IMR-90 (cell line): Measurements from ENCODE around the gene XIRP1. TPM values are rescaled to one million over a fixed set of nuclear protein-coding genes. Genes with fewer than 3 reads are reported as not detected.

Experiments
- ATAC-seq: fragments of 200-7000 bp; cut with Tn5 transposase; 2 replicates; pipeline ENCODE4 v1.9.1; 2020; ENCODE audit warnings: low read depth, mild to moderate bottlenecking, moderate library complexity
- BruUV-seq: library from RNA; stranded (reverse); fragments of 400-500 nt; replicated peaks from 2 replicates; lab custom pipeline; 2021; lab: Mats Ljungman, UMichigan
- CTCF ChIA-PET: fragments of 300-600 bp; formaldehyde crosslinking; extraction: SDS; loops from one replicate; lab custom pipeline; 2021; ENCODE audit warnings: antibody characterized with exemption; lab: Yijun Ruan, JAX
- POLR2A ChIA-PET: fragments of 300-600 bp; sonication (Branson Sonifier 250); formaldehyde crosslinking; loops from one replicate; lab custom pipeline; 2022; ENCODE audit warnings: antibody characterized with exemption; ENCODE audit not compliant: unreplicated experiment; lab: Charles Lee
- DNase-seq: peaks from one replicate; pipeline ENCODE4 v3.0.0; 2013
- H2AFZ ChIP-seq: replicated peaks from 2 replicates; pipeline ENCODE3; 2013; ENCODE audit warnings: low read length, mild to moderate bottlenecking; ENCODE audit not compliant: poor library complexity
- H2AK5ac ChIP-seq: 2 replicates; pipeline ENCODE4 v1.6.1; 2013; ENCODE audit warnings: low read depth, low read length, inconsistent platforms
- H2AK9ac ChIP-seq: replicated peaks from 2 replicates; pipeline ENCODE3; 2013; ENCODE audit warnings: mild to moderate bottlenecking, low read depth, low read length, moderate library complexity; ENCODE audit not compliant: poor library complexity
- H2BK120ac ChIP-seq: 2 replicates; pipeline ENCODE4 v1.6.1; 2013; ENCODE audit warnings: low read depth, low read length, inconsistent platforms
- H2BK15ac ChIP-seq: 3 replicates; pipeline ENCODE4 v1.6.1; 2013; ENCODE audit warnings: low read depth, low read length, inconsistent platforms
- H2BK20ac ChIP-seq: 2 replicates; pipeline ENCODE4 v1.6.1; 2013; ENCODE audit warnings: low read depth, mild to moderate bottlenecking, inconsistent platforms, low read length, moderate library complexity
- H2BK5ac ChIP-seq: 2 replicates; pipeline ENCODE4 v1.6.1; 2013; ENCODE audit warnings: mild to moderate bottlenecking, low read depth, low read length, inconsistent platforms; ENCODE audit not compliant: poor library complexity, severe bottlenecking
- H3K14ac ChIP-seq: replicated peaks from 2 replicates; pipeline ENCODE4 v1.6.1; 2013; ENCODE audit warnings: low read depth, low read length, inconsistent platforms
- H3K18ac ChIP-seq: 2 replicates; pipeline ENCODE4 v1.6.1; 2013; ENCODE audit warnings: low read depth, low read length, control low read depth
- H3K23ac ChIP-seq: 2 replicates; pipeline ENCODE4 v1.6.1; 2013; ENCODE audit warnings: low read depth, low read length, inconsistent platforms
- H3K27ac ChIP-seq: 2 replicates; pipeline ENCODE4 v1.5.1; 2013; ENCODE audit warnings: mild to moderate bottlenecking, control low read depth, low read length; ENCODE audit not compliant: insufficient read depth
- H3K27me3 ChIP-seq: 2 replicates; pipeline ENCODE4 v1.6.1; 2013; ENCODE audit warnings: low read length; ENCODE audit not compliant: control insufficient read depth, insufficient read depth
- H3K36me3 ChIP-seq: 2 replicates; pipeline ENCODE4 v1.6.1; 2013; ENCODE audit warnings: low read length, mixed read lengths; ENCODE audit not compliant: control insufficient read depth, insufficient read depth
- H3K4ac ChIP-seq: 2 replicates; pipeline ENCODE4 v1.6.1; 2013; ENCODE audit warnings: low read depth, low read length, inconsistent platforms
- H3K4me1 ChIP-seq: 2 replicates; pipeline ENCODE4 v1.6.1; 2013; ENCODE audit warnings: low read length, mixed read lengths; ENCODE audit not compliant: control insufficient read depth, insufficient read depth
- H3K4me2 ChIP-seq: 2 replicates; pipeline ENCODE4 v1.6.1; 2013; ENCODE audit warnings: low read depth, mild to moderate bottlenecking, control low read depth, low read length, moderate library complexity
- H3K4me3 ChIP-seq: 2 replicates; pipeline ENCODE4 v1.5.1; 2013; ENCODE audit warnings: low read depth, mild to moderate bottlenecking, control low read depth, low read length, moderate library complexity; ENCODE audit not compliant: insufficient read depth
- H3K56ac ChIP-seq: 2 replicates; pipeline ENCODE4 v1.6.1; 2013; ENCODE audit warnings: low read length, inconsistent platforms; ENCODE audit not compliant: insufficient read depth; ENCODE audit errors: extremely low read depth
- H3K79me1 ChIP-seq, 2 experiments: 2 replicates each; pipeline ENCODE4 v1.6.1; 2013; ENCODE audit warnings: low read length in 2 of 2, inconsistent platforms in 1 of 2, low read depth in 1 of 2
- H3K9ac ChIP-seq: 2 replicates; pipeline ENCODE4 v1.6.1; 2013; ENCODE audit warnings: low read depth, low read length, control low read depth
- H3K9me1 ChIP-seq: 2 replicates; pipeline ENCODE4 v1.6.1; 2013; ENCODE audit warnings: low read length, inconsistent platforms; ENCODE audit not compliant: insufficient read depth
- H3K9me3 ChIP-seq: 2 replicates; pipeline ENCODE4 v1.6.1; 2013; ENCODE audit warnings: low read length; ENCODE audit not compliant: control insufficient read depth, insufficient read depth
- H4K20me1 ChIP-seq: 2 replicates; pipeline ENCODE4 v1.6.1; 2013; ENCODE audit warnings: low read length, inconsistent platforms; ENCODE audit not compliant: insufficient read depth
- H4K5ac ChIP-seq: 2 replicates; pipeline ENCODE4 v1.6.1; 2013; ENCODE audit warnings: mild to moderate bottlenecking, low read depth, low read length, control low read depth
- H4K8ac ChIP-seq, 2 experiments: 2 replicates each; pipeline ENCODE4 v1.6.1; 2013; ENCODE audit warnings: low read depth in 2 of 2, low read length in 2 of 2, control low read depth in 1 of 2, inconsistent platforms in 1 of 2
- H4K91ac ChIP-seq: 2 replicates; pipeline ENCODE4 v1.6.1; 2013; ENCODE audit warnings: low read depth, low read length, inconsistent platforms; ENCODE audit not compliant: insufficient read depth
- BHLHE40 ChIP-seq: fragments of 150-350 bp; IDR thresholded peaks from 2 replicates; pipeline ENCODE4 v1.6.1; 2016; ENCODE audit warnings: mild to moderate bottlenecking, low read depth, low read length
- FOS ChIP-seq: fragments of 150-350 bp; IDR thresholded peaks from 2 replicates; pipeline ENCODE4 v1.6.1; 2016; ENCODE audit warnings: low read depth, low read length
- MAZ ChIP-seq: IDR thresholded peaks from 2 replicates; pipeline ENCODE4 v1.6.1; 2012; ENCODE audit warnings: low read depth, mild to moderate bottlenecking, low read length, improper control_type of control experiment, moderate library complexity, borderline replicate concordance
- RAD21 ChIP-seq: IDR thresholded peaks from 2 replicates; pipeline ENCODE4 v1.6.1; 2012; ENCODE audit warnings: low read length, improper control_type of control experiment
- RCOR1 ChIP-seq: IDR thresholded peaks from 2 replicates; pipeline ENCODE4 v1.6.1; 2012; ENCODE audit warnings: mild to moderate bottlenecking, low read length, improper control_type of control experiment; ENCODE audit not compliant: insufficient replicate concordance
- SMC3 ChIP-seq: fragments of 150-350 bp; IDR thresholded peaks from 2 replicates; pipeline ENCODE4 v1.6.1; 2016; ENCODE audit warnings: low read depth, mild to moderate bottlenecking, antibody characterized with exemption, low read length, moderate library complexity
- WGBS, 2 experiments: methylation state at CpG; one replicate each; pipeline versions ENCODE4 v1.1.5 to v1.1.7; 2013; ENCODE audit warnings: missing lambda C conversion rate in 2 of 2; ENCODE audit not compliant: insufficient read length in 1 of 2; ENCODE audit errors: extremely low coverage in 2 of 2; 5-methylcytosine and 5-hydroxymethylcytosine counted together
- dilution Hi-C: fragments of 300-500 bp; cut with HindIII; formaldehyde crosslinking; loops from one replicate; pipeline ENCODE4 v1.14.3; 2018; ENCODE audit warnings: low sequenced_read_pairs; ENCODE audit not compliant: unreplicated experiment
- in situ Hi-C: fragments of 300-500 bp; cut with MboI; formaldehyde crosslinking; loops from 3 replicates; pipeline ENCODE4 v1.14.3; 2019; ENCODE audit warnings: low sequenced_read_pairs, inconsistent platforms, mixed read lengths
- intact Hi-C: fragments of 100-400 bp; cut with micrococcal nuclease; formaldehyde crosslinking; loops from 2 replicates; pipeline ENCODE4 v1.10.0; 2022
- polyA plus RNA-seq, 3 experiments: library from polyadenylated mRNA; depleted of rRNA; stranded (reverse); fragments of >200 nt; gene quantifications; 2 replicates each; pipeline ENCODE4 v1.2.3, GENCODE V29; 2012; ENCODE audit warnings: low replicate concordance in 1 of 3
- total RNA-seq: library from RNA; depleted of rRNA; stranded (reverse); fragments of >200 nt; gene quantifications from 2 replicates; pipeline ENCODE4 v1.2.3, GENCODE V29; 2012
- TF ChIP-seq, protein P1 (sequence below): fragments of 150-350 bp; IDR thresholded peaks from 2 replicates; pipeline ENCODE4 v1.6.1; 2016; ENCODE audit warnings: low read depth, mild to moderate bottlenecking, low read length, moderate library complexity, borderline replicate concordance
- TF ChIP-seq, protein P2 (sequence below): conservative IDR thresholded peaks from 2 replicates; pipeline ENCODE4 v1.5.1; 2012; ENCODE audit warnings: mild to moderate bottlenecking, low read depth, low read length, improper control_type of control experiment

The XIRP1 gene
- total and polyA plus RNA-seq, 2 of the 4 experiments (the other 2 are of a cell fraction), result under 0.01 to 0.07 TPM

DNA sequence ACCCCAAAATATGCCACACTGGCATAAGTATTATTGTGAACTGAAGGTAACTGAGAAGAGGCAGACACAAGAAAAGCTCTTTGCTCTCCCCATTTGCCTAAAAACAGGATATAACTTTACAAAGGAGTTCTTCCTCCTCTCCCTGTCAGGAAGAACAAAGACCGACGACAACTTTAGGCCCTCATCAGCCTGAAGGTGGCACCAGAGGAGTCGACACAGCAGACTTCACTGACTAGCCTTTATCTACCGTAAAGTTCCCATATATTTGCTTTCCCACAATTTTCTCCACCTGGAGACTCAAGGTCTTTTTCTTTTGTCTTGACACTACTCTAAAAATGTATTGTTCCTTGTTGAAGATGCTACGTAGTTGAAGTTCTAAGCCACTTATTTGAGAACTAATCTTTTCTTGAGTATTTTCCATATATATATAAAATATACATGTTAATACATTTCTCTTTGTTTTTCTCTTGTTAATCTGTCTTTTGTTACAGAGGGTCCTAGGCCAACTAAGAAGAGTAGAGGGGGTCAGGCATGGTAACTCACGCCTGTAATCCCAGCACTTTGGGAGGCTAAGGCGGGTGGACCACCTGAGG is 16.2 kb upstream of the XIRP1 start:
- peak; percentile 56 for DNase-seq
- ChIA-PET CTCF (no interaction called here), POLR2A (no interaction called here)
- no TSS peak for BruUV-seq
- TF ChIP-seq, protein P1, sequence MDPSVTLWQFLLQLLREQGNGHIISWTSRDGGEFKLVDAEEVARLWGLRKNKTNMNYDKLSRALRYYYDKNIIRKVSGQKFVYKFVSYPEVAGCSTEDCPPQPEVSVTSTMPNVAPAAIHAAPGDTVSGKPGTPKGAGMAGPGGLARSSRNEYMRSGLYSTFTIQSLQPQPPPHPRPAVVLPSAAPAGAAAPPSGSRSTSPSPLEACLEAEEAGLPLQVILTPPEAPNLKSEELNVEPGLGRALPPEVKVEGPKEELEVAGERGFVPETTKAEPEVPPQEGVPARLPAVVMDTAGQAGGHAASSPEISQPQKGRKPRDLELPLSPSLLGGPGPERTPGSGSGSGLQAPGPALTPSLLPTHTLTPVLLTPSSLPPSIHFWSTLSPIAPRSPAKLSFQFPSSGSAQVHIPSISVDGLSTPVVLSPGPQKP, result no peak
- TF ChIP-seq MAZ (no peak), SMC3 (peak; percentile 47), RAD21 (peak; percentile 50), FOS (no peak), RCOR1 (no peak), BHLHE40 (no peak)
- TF ChIP-seq, protein P2, sequence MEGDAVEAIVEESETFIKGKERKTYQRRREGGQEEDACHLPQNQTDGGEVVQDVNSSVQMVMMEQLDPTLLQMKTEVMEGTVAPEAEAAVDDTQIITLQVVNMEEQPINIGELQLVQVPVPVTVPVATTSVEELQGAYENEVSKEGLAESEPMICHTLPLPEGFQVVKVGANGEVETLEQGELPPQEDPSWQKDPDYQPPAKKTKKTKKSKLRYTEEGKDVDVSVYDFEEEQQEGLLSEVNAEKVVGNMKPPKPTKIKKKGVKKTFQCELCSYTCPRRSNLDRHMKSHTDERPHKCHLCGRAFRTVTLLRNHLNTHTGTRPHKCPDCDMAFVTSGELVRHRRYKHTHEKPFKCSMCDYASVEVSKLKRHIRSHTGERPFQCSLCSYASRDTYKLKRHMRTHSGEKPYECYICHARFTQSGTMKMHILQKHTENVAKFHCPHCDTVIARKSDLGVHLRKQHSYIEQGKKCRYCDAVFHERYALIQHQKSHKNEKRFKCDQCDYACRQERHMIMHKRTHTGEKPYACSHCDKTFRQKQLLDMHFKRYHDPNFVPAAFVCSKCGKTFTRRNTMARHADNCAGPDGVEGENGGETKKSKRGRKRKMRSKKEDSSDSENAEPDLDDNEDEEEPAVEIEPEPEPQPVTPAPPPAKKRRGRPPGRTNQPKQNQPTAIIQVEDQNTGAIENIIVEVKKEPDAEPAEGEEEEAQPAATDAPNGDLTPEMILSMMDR, result peak; percentile 60
- Histone ChIP-seq H4K20me1 (no peaks in the 10 kb centered on the region), H3K56ac (no peak overlapping the region), H2BK5ac (no peak overlapping the region), H3K4me3 (no peak overlapping the region), H3K4me2 (no peak overlapping the region), H3K27me3 (peaks cover 39% of the 10 kb centered on the region), H2AFZ (no peak overlapping the region), H3K36me3 (no peaks in the 10 kb centered on the region), H3K79me1 (no peaks in the 10 kb centered on the region), H3K9me3 (peaks cover 2% of the 10 kb centered on the region), H2AK5ac (no peak overlapping the region), H3K18ac (no peak overlapping the region), H3K27ac (no peak overlapping the region), H3K14ac (no peak overlapping the region), H3K9ac (no peak overlapping the region), H2AK9ac (no peak overlapping the region), H3K9me1 (no peaks in the 10 kb centered on the region), H4K5ac (no peak overlapping the region), H4K91ac (no peak overlapping the region), H2BK20ac (no peak overlapping the region), H3K4ac (no peak overlapping the region), H3K4me1 (no peaks in the 10 kb centered on the region), H3K23ac (no peak overlapping the region), H2BK15ac (no peak overlapping the region), H2BK120ac (no peak overlapping the region), H4K8ac (no peak overlapping the region)
- ATAC-seq, result peak; percentile 85
- dilution Hi-C loops (no loop called here), intact Hi-C loops (loop anchor here (1.0 kb wide), 1 partner anchor 80 kb away; no protein-coding TSS in a partner anchor), in situ Hi-C loops (no loop called here)
- WGBS, 2 experiments, result no CpG with 5 or more reads among the region's 7 CpGs
